ENCODE results near the gene PTPN21. TPM values are rescaled to one million over a fixed set of nuclear protein-coding genes. Genes with fewer than 3 reads are reported as not detected.

The PTPN21 gene
- total and polyA plus RNA-seq, 2 donors (not counting 3 experiments of a cell fraction or from before 2014, with no cell fraction given), result 9.2 to 16.1 TPM

- H3K9me1 ChIP-seq (replicated peaks; ENCODE audit: control insufficient read depth, extremely low read depth, insufficient read depth, low read length), result peaks cover 2% of the 10 kb centered on the region
- H3K4me1 ChIP-seq (ENCODE audit: control insufficient read depth, extremely low read depth, insufficient read depth, low read length), result no peaks in the 10 kb centered on the region
- DNase-seq (ENCODE audit: low read depth, low spot score), result no peak
- H3K79me2 ChIP-seq (ENCODE audit: control insufficient read depth, insufficient read depth, low read length), result peaks cover 18% of the 10 kb centered on the region
- intact Hi-C loops (cut with micrococcal nuclease), result no loop called here
- H3K9me3 ChIP-seq (replicated peaks; ENCODE audit: control insufficient read depth, insufficient read depth, low read length), result no peaks in the 10 kb centered on the region
- TF ChIP-seq POLR2AphosphoS5 (IDR thresholded peaks at IDR 0.05; ENCODE audit: insufficient read depth, low read depth, low read length), result no peak
- no peak for TF ChIP-seq GATA2 (IDR thresholded peaks at IDR 0.05; ENCODE audit: insufficient read depth, insufficient read length, low read depth, low read length)
- TF ChIP-seq, protein P1, sequence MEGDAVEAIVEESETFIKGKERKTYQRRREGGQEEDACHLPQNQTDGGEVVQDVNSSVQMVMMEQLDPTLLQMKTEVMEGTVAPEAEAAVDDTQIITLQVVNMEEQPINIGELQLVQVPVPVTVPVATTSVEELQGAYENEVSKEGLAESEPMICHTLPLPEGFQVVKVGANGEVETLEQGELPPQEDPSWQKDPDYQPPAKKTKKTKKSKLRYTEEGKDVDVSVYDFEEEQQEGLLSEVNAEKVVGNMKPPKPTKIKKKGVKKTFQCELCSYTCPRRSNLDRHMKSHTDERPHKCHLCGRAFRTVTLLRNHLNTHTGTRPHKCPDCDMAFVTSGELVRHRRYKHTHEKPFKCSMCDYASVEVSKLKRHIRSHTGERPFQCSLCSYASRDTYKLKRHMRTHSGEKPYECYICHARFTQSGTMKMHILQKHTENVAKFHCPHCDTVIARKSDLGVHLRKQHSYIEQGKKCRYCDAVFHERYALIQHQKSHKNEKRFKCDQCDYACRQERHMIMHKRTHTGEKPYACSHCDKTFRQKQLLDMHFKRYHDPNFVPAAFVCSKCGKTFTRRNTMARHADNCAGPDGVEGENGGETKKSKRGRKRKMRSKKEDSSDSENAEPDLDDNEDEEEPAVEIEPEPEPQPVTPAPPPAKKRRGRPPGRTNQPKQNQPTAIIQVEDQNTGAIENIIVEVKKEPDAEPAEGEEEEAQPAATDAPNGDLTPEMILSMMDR (IDR thresholded peaks at IDR 0.05; ENCODE audit: extremely low read depth in 1 of 2, insufficient read depth in 1 of 2, low read depth in 1 of 2, low read length in 2 of 2), result no peak
- TF ChIP-seq POLR2A (IDR thresholded peaks at IDR 0.05; ENCODE audit: low read depth, low read length), result no peak
- TF ChIP-seq MYC (IDR thresholded peaks at IDR 0.05; ENCODE audit: low read depth, low read length), result no peak
- no peak for TF ChIP-seq EZH2 (IDR thresholded peaks at IDR 0.05; ENCODE audit: borderline replicate concordance, low read depth, low read length, severe bottlenecking)
- TF ChIP-seq FOS (IDR thresholded peaks at IDR 0.05; ENCODE audit: borderline replicate concordance, insufficient read depth, low read length), result no peak
- TF ChIP-seq, protein P2, sequence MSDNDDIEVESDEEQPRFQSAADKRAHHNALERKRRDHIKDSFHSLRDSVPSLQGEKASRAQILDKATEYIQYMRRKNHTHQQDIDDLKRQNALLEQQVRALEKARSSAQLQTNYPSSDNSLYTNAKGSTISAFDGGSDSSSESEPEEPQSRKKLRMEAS (IDR thresholded peaks at IDR 0.05; ENCODE audit: insufficient read depth, insufficient read length), result no peak
- TF ChIP-seq JUN (IDR thresholded peaks at IDR 0.05; ENCODE audit: borderline replicate concordance, insufficient read depth, insufficient read length, low read depth), result no peak
- H3K27ac ChIP-seq (ENCODE audit: insufficient read depth, low read depth, low read length), result no peak overlapping the region
- ChIA-PET CTCF (no interaction called here), POLR2A (no interaction called here)
- no peak overlapping the region for H3K4me2 ChIP-seq (ENCODE audit: insufficient read depth, low read length)
- H2AFZ ChIP-seq (ENCODE audit: low read depth, low read length), result no peak overlapping the region
- peaks cover 0 to 3% of the 10 kb centered on the region in 2 experiments for H3K36me3 ChIP-seq (ENCODE audit: control insufficient read depth in 2 of 2, extremely low read depth in 1 of 2, insufficient read depth in 2 of 2, low read length in 2 of 2)
- no peaks in the 10 kb centered on the region for H3K27me3 ChIP-seq (ENCODE audit: control insufficient read depth in 2 of 2, insufficient read depth in 2 of 2, low read length in 2 of 2)
- no peak for FAIRE-seq
- no TSS peak for BruUV-seq (replicated peaks)
- H4K20me1 ChIP-seq (replicated peaks; ENCODE audit: control insufficient read depth, extremely low read depth, insufficient read depth, low read length), result no peaks in the 10 kb centered on the region
- dilution Hi-C loops (cut with MboI; ENCODE audit: extremely low pct_ligation_motif_present, low sequenced_read_pairs), result no loop called here
- no peak overlapping the region for H3K4me3 ChIP-seq (replicated peaks in 1 of 3; ENCODE audit: insufficient read depth in 1 of 3, low read depth in 1 of 3, low read length in 3 of 3)
- H3K9ac ChIP-seq (replicated peaks; ENCODE audit: extremely low read depth, insufficient read depth, low read length), result no peak overlapping the region
These were observed 33.0 kb downstream of the PTPN21 start for GRCh38 chr14:88521818-88522217.

Data from endothelial cell of umbilical vein (primary cell).